Measurements from ENCODE around the gene FAM131B.

Gene FAM131B

GRCh38 chr7:143382126-143382790, 19.7 kb upstream of the FAM131B start:
- DNase-seq = no peak

GRCh38 chr7:143381427-143382125, 19.1 kb upstream of the FAM131B start:
- DNase-seq = no peak

- peak; percentile 87 to 89 for DNase-seq
Observed at GRCh38 chr7:143380646-143381426, 18.3 kb upstream of the FAM131B start, which contains the start of gene ZYX. Gene ZYX (plus strand): TSS chr7:143381345. CDS start chr7:143381572, 227 bp downstream.

- peak; percentile 90 for DNase-seq
Observed at GRCh38 chr7:143380260-143380645, 17.7 kb upstream of the FAM131B start.

- DNase-seq = no peak
Observed at GRCh38 chr7:143379611-143380259, 17.2 kb upstream of the FAM131B start.

- DNase-seq = no peak
Observed at GRCh38 chr7:143376396-143376795, 13.9 kb upstream of the FAM131B start.

GRCh38 chr7:143375298-143376034, 13.0 kb upstream of the FAM131B start:
- peak; percentile 62 to 64 for DNase-seq

- DNase-seq = no peak
Observed at GRCh38 chr7:143374561-143374960, 12.0 kb upstream of the FAM131B start.

- DNase-seq = no peak
Observed at GRCh38 chr7:143373255-143373794, 10.8 kb upstream of the FAM131B start.

GRCh38 chr7:143372070-143372469, 9.6 kb upstream of the FAM131B start:
- DNase-seq = peak; percentile 55 to 65

GRCh38 chr7:143369678-143370651, 7.5 kb upstream of the FAM131B start:
- no peak for DNase-seq

GRCh38 chr7:143368387-143368786, 5.9 kb upstream of the FAM131B start:
- no peak for DNase-seq

- no peak for DNase-seq
Observed at GRCh38 chr7:143367972-143368371, 5.5 kb upstream of the FAM131B start.

GRCh38 chr7:143363016-143363937, 764 bp upstream of the FAM131B start:
- no peak for DNase-seq

- no peak for DNase-seq
Observed at GRCh38 chr7:143361552-143362130, 872 bp downstream of the FAM131B start.

- no peak for DNase-seq
Observed at GRCh38 chr7:143360788-143361551, 1.5 kb downstream of the FAM131B start.

GRCh38 chr7:143359771-143360353, 2.7 kb downstream of the FAM131B start:
- no peak for DNase-seq

- no peak for DNase-seq
Observed at GRCh38 chr7:143358626-143359025, 3.9 kb downstream of the FAM131B start.
